PC-3 (cell line): ENCODE measurements around the gene TRRAP. TPM values are rescaled to one million over a fixed set of nuclear protein-coding genes. Genes with fewer than 3 reads are reported as not detected.

Source experiments
- ATAC-seq: fragments of 200-7000 bp; cut with Tn5 transposase; 2 replicates; pipeline ENCODE4 v1.9.1; 2020; ENCODE audit warnings: mild to moderate bottlenecking, moderate library complexity
- BruUV-seq: library from RNA; stranded (reverse); fragments of 400-500 nt; replicated peaks from 2 replicates; lab custom pipeline; 2021; lab: Mats Ljungman, UMichigan
- CTCF ChIA-PET: fragments of 300-600 bp; sonication (Branson Sonifier 250); formaldehyde crosslinking; loops from one replicate; lab custom pipeline; 2022; ENCODE audit warnings: antibody characterized with exemption; lab: Charles Lee
- POLR2A ChIA-PET: fragments of 300-600 bp; sonication (Branson Sonifier 250); formaldehyde crosslinking; loops from one replicate; lab custom pipeline; 2022; ENCODE audit warnings: antibody characterized with exemption; ENCODE audit not compliant: unreplicated experiment; lab: Charles Lee
- DNase-seq: peaks from one replicate; pipeline ENCODE4 v3.0.0-alpha.2; 2015
- H2AFZ ChIP-seq: fragments of 300-600 bp; sonication (generic); 2 replicates; pipeline ENCODE4 v1.6.0; 2016; ENCODE audit warnings: antibody characterized with exemption, low read length
- H3F3A ChIP-seq: fragments of 300-600 bp; sonication (generic); one replicate; pipeline ENCODE4 v1.6.0; 2017; ENCODE audit warnings: antibody characterized with exemption, low read length, control low read depth, mild to moderate bottlenecking; ENCODE audit not compliant: unreplicated experiment
- H3K27ac ChIP-seq: fragments of 300-600 bp; sonication (generic); 2 replicates; pipeline ENCODE4 v1.5.1; 2016; ENCODE audit warnings: mild to moderate bottlenecking, low read length
- H3K27me3 ChIP-seq: fragments of 300-600 bp; sonication (generic); 2 replicates; pipeline ENCODE4 v1.6.1; 2016; ENCODE audit warnings: low read length, mixed read lengths
- H3K36me3 ChIP-seq: fragments of 300-600 bp; sonication (generic); 2 replicates; pipeline ENCODE4 v1.6.1; 2016; ENCODE audit warnings: low read depth, mixed run types, low read length, mixed read lengths
- H3K4me1 ChIP-seq: fragments of 300-600 bp; sonication (generic); 2 replicates; pipeline ENCODE4 v1.5.1; 2016; ENCODE audit warnings: low read length; ENCODE audit not compliant: insufficient read depth
- H3K4me2 ChIP-seq: fragments of 300-600 bp; sonication (generic); 2 replicates; pipeline ENCODE4 v1.6.0; 2016; ENCODE audit warnings: low read length
- H3K4me3 ChIP-seq: fragments of 300-600 bp; sonication (generic); 2 replicates; pipeline ENCODE4 v1.5.1; 2016; ENCODE audit warnings: mild to moderate bottlenecking, low read length, mixed read lengths
- H3K79me2 ChIP-seq: fragments of 300-600 bp; sonication (generic); 2 replicates; pipeline ENCODE4 v1.6.1; 2017; ENCODE audit warnings: low read length, mixed read lengths
- H3K9ac ChIP-seq: fragments of 300-600 bp; sonication (generic); 2 replicates; pipeline ENCODE4 v1.6.0; 2016; ENCODE audit warnings: mild to moderate bottlenecking, low read length
- H3K9me2 ChIP-seq: fragments of 300-600 bp; sonication (generic); replicated peaks from 2 replicates; pipeline ENCODE4 v1.6.1; 2016; ENCODE audit warnings: mixed run types, low read length, mixed read lengths
- H3K9me3 ChIP-seq: fragments of 300-600 bp; sonication (generic); 2 replicates; pipeline ENCODE4 v1.6.1; 2016; ENCODE audit warnings: low read length, mixed read lengths
- H4K20me1 ChIP-seq: fragments of 300-600 bp; sonication (generic); 2 replicates; pipeline ENCODE4 v1.6.1; 2016; ENCODE audit warnings: low read length, mixed read lengths
- EZH2 ChIP-seq: fragments of 300-600 bp; sonication (generic); IDR thresholded peaks from one replicate; pipeline ENCODE4 v1.6.1; 2017; ENCODE audit warnings: antibody characterized with exemption, mild to moderate bottlenecking, low read length; ENCODE audit not compliant: unreplicated experiment
- EZH2phosphoT487 ChIP-seq: fragments of 300-600 bp; sonication (generic); IDR thresholded peaks from 2 replicates; pipeline ENCODE4 v1.6.1; 2018; ENCODE audit warnings: mild to moderate bottlenecking, antibody characterized with exemption, low read length, borderline replicate concordance
- intact Hi-C: fragments of 100-400 bp; cut with micrococcal nuclease; formaldehyde crosslinking; loops from 2 replicates; pipeline ENCODE4 v1.9.0; 2023
- total RNA-seq: library from RNA; depleted of rRNA; stranded (reverse); fragments of >200 nt; gene quantifications from 2 replicates; pipeline ENCODE4 v1.2.3, GENCODE V29; 2014
- TF ChIP-seq, protein P1 (sequence below): fragments of 300-600 bp; sonication (generic); conservative IDR thresholded peaks from 2 replicates; pipeline ENCODE4 v1.5.1; 2017; ENCODE audit warnings: antibody characterized with exemption, low read depth, mild to moderate bottlenecking, low read length

TRRAP gene
- total RNA-seq, 1 experiment from 2014 or later, result 17.7 TPM

DNA sequence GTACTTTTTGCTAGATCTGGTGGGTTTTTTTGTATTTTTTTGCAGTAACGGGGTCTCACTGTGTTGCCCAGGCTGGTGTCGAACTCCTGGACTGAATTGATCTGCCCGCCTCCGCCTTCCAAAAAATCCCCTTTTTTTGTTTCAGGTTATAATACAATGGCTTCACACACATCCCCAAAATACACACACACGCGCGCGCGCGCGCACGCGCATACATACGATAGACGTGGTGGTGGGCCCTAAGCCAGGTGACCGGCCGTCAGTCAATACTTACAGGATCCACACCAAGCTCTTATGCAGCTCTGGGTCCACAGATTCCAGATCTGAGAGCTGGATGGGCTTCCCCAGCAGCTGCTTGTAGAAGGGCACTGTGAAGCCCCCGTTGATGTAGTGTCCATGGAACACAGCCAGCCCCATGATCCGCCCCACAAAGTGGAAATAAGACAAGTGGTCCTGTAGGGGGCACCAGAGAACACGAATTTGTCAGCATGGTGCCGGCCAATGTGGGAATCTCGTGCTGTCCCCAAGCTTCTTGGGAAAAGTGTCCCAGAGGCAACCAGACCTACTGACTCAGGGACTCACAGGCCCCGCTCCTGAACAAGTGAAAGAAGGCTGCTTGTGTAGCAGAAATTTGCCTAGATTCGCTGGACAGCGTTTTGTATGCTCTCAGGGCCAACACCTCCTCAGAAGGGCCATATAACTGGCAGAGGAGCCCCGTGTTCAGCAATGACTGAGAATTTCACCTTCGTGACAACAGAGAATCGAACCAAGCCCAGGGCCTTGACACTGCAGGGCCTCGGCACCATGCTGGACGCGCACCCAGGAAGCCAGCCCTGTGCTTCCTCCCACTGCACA lies 162.0 kb downstream of the TRRAP start:
- intact Hi-C loops, result loop anchor here (1.0 to 5.0 kb wide), 7 partner anchors 62 to 287 kb away; partner anchors contain the start of genes ARPC1A and SMURF1
- Histone ChIP-seq H3K9ac (peak overlapping the region; percentile 28; the same call in 1 of the 2 replicates), H3K9me3 (no peaks in the 10 kb centered on the region), H3K79me2 (peaks cover 17% of the 10 kb centered on the region; the same call in 1 of the 2 replicates), H3F3A (no peaks in the 10 kb centered on the region), H3K4me1 (peaks cover 26% of the 10 kb centered on the region), H3K4me2 (peak overlapping the region; percentile 10; the same call in 1 of the 2 replicates), H3K27ac (peak overlapping the region; percentile 80), H2AFZ (no peak overlapping the region), H3K27me3 (no peaks in the 10 kb centered on the region), H3K9me2 (no peaks in the 10 kb centered on the region), H4K20me1 (no peaks in the 10 kb centered on the region), H3K36me3 (peaks cover 62% of the 10 kb centered on the region), H3K4me3 (no peak overlapping the region)
- POLR2A ChIA-PET, result no interaction called here
- peak; percentile 77 for ATAC-seq
- peak; percentile 90 for DNase-seq
- no TSS peak for BruUV-seq
- no peak for TF ChIP-seq EZH2
- TF ChIP-seq, protein P1, sequence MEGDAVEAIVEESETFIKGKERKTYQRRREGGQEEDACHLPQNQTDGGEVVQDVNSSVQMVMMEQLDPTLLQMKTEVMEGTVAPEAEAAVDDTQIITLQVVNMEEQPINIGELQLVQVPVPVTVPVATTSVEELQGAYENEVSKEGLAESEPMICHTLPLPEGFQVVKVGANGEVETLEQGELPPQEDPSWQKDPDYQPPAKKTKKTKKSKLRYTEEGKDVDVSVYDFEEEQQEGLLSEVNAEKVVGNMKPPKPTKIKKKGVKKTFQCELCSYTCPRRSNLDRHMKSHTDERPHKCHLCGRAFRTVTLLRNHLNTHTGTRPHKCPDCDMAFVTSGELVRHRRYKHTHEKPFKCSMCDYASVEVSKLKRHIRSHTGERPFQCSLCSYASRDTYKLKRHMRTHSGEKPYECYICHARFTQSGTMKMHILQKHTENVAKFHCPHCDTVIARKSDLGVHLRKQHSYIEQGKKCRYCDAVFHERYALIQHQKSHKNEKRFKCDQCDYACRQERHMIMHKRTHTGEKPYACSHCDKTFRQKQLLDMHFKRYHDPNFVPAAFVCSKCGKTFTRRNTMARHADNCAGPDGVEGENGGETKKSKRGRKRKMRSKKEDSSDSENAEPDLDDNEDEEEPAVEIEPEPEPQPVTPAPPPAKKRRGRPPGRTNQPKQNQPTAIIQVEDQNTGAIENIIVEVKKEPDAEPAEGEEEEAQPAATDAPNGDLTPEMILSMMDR, result peak; percentile 86
- CTCF ChIA-PET, result interaction anchor here (0.6 to 0.8 kb wide), 2 partner anchors 171 to 286 kb away, joined by 3 to 4 read pairs; no protein-coding TSS in a partner anchor

- Histone ChIP-seq H3K36me3 (peaks cover 69% of the 10 kb centered on the region), H3K9ac (no peak overlapping the region), H3K79me2 (peaks cover 17% of the 10 kb centered on the region; the same call in 1 of the 2 replicates), H2AFZ (no peak overlapping the region), H3K9me3 (no peaks in the 10 kb centered on the region), H3K9me2 (no peaks in the 10 kb centered on the region), H3K4me1 (peaks cover 26% of the 10 kb centered on the region), H4K20me1 (no peaks in the 10 kb centered on the region), H3F3A (no peaks in the 10 kb centered on the region), H3K27ac (no peak overlapping the region), H3K4me3 (no peak overlapping the region), H3K27me3 (no peaks in the 10 kb centered on the region), H3K4me2 (no peak overlapping the region)
- CTCF ChIA-PET, result no interaction called here
- no peak for DNase-seq
- POLR2A ChIA-PET, result no interaction called here
- ATAC-seq, result no peak
- intact Hi-C loops, result loop anchor here (5.0 kb wide), 5 partner anchors 61 to 286 kb away; partner anchors contain the start of genes ARPC1A and SMURF1
- TF ChIP-seq EZH2 (no peak), EZH2phosphoT487 (no peak)
- TF ChIP-seq, protein P1, result no peak
- BruUV-seq, result no TSS peak
These were observed 163.2 kb downstream of the TRRAP start for GRCh38 chr7:99041526-99041925.
